H1 (cell line): Measurements from ENCODE around the gene KRTAP29-1. TPM values are rescaled to one million over a fixed set of nuclear protein-coding genes. Genes with fewer than 3 reads are reported as not detected.

Experiments used
- CTCF ChIA-PET: fragments of 300-600 bp; sonication (Branson Sonifier 250); formaldehyde crosslinking; loops from one replicate; lab custom pipeline; 2021; ENCODE audit not compliant: partially characterized antibody; lab: Charles Lee
- POLR2A ChIA-PET: fragments of 300-600 bp; sonication (Branson Sonifier 250); formaldehyde crosslinking; loops from one replicate; lab custom pipeline; 2021; ENCODE audit warnings: inconsistent platforms; ENCODE audit not compliant: partially characterized antibody; lab: Charles Lee
- DNase-seq, 2 experiments: peaks; one replicate each; pipeline versions ENCODE4 v3.0.0 to v3.0.0-alpha.2; 2010 to 2022; ENCODE audit warnings: low spot score in 2 of 2, low read depth in 1 of 2, mixed read lengths in 1 of 2
- FAIRE-seq: peaks from 2 replicates; lab custom pipeline; 2011; peaks lifted over from hg19 to GRCh38; lab: Jason Lieb, UNC
- H2AFZ ChIP-seq: 2 replicates; pipeline ENCODE4 v1.8.1; 2012; ENCODE audit warnings: low read length, inconsistent platforms
- H2AK5ac ChIP-seq: 2 replicates; pipeline ENCODE4 v1.6.1; 2013; ENCODE audit warnings: low read depth, low read length
- H2BK120ac ChIP-seq: replicated peaks from 2 replicates; pipeline ENCODE3; 2013; ENCODE audit warnings: low read depth, low read length, inconsistent platforms
- H2BK12ac ChIP-seq: 2 replicates; pipeline ENCODE4 v1.6.1; 2013; ENCODE audit warnings: low read depth, low read length
- H2BK15ac ChIP-seq: 2 replicates; pipeline ENCODE4 v1.6.1; 2013; ENCODE audit warnings: low read length
- H2BK20ac ChIP-seq: 2 replicates; pipeline ENCODE4 v1.6.1; 2013; ENCODE audit warnings: low read length
- H2BK5ac ChIP-seq: 2 replicates; pipeline ENCODE4 v1.6.1; 2013; ENCODE audit warnings: low read depth, low read length
- H3K14ac ChIP-seq: 2 replicates; pipeline ENCODE4 v1.6.1; 2013; ENCODE audit warnings: inconsistent platforms; ENCODE audit not compliant: insufficient read length
- H3K18ac ChIP-seq: 2 replicates; pipeline ENCODE4 v1.6.1; 2013; ENCODE audit warnings: low read length; ENCODE audit errors: extremely low read depth
- H3K23ac ChIP-seq: 2 replicates; pipeline ENCODE4 v1.6.1; 2013; ENCODE audit warnings: inconsistent platforms; ENCODE audit not compliant: insufficient read length
- H3K23me2 ChIP-seq: 2 replicates; pipeline ENCODE4 v1.6.1; 2013; ENCODE audit warnings: low read depth, low read length
- H3K27ac ChIP-seq: 2 replicates; pipeline ENCODE4 v1.6.1; 2011; ENCODE audit warnings: low read depth, low read length, inconsistent platforms
- H3K27me3 ChIP-seq, 4 experiments: replicated peaks in 1 of 4; 1 replicate in 1 of 4; 2 replicates in 3 of 4; pipeline versions ENCODE4 v1.6.1 to v1.8.1; 2011 to 2013; ENCODE audit warnings: low read length in 3 of 4, mild to moderate bottlenecking in 3 of 4, inconsistent platforms in 2 of 4, mixed read lengths in 2 of 4, moderate library complexity in 1 of 4; ENCODE audit not compliant: control insufficient read depth in 3 of 4, insufficient read depth in 3 of 4; ENCODE audit errors: extremely low read depth in 1 of 4
- H3K36me3 ChIP-seq, 4 experiments: 2 replicates each; pipeline versions ENCODE4 v1.6.1 to v1.8.1; 2011 to 2013; ENCODE audit warnings: mild to moderate bottlenecking in 4 of 4, low read length in 3 of 4, moderate library complexity in 2 of 4, control low read depth in 1 of 4, inconsistent platforms in 1 of 4; ENCODE audit not compliant: insufficient read depth in 4 of 4, control insufficient read depth in 2 of 4
- H3K4ac ChIP-seq: replicated peaks from 2 replicates; pipeline ENCODE3; 2013; ENCODE audit warnings: low read length, low read depth, mixed read lengths, inconsistent platforms; ENCODE audit not compliant: insufficient read length
- H3K4me1 ChIP-seq, 4 experiments: replicated peaks in 1 of 4; 1 replicate in 1 of 4; 2 replicates in 3 of 4; pipeline versions ENCODE4 v1.6.1 to v1.8.1; 2011 to 2013; ENCODE audit warnings: low read length in 3 of 4, inconsistent platforms in 2 of 4, mixed read lengths in 1 of 4; ENCODE audit not compliant: insufficient read depth in 4 of 4, control insufficient read depth in 3 of 4
- H3K4me2 ChIP-seq, 2 experiments: 2 replicates each; pipeline versions ENCODE4 v1.6.1 to v1.8.1; 2011 to 2013; ENCODE audit warnings: low read depth in 2 of 2, low read length in 2 of 2, control low read depth in 1 of 2, inconsistent platforms in 1 of 2, mild to moderate bottlenecking in 1 of 2; ENCODE audit not compliant: insufficient read depth in 1 of 2
- H3K4me3 ChIP-seq, 4 experiments: fragments of 200-600, 300-600 bp in 1 of 4; sonication (generic), shearing (Covaris generic), sonication (Bioruptor Twin) in 1 of 4; 2 replicates each; pipeline versions ENCODE4 v1.5.1 to v1.8.1; 2011 to 2016; ENCODE audit warnings: low read length in 4 of 4, low read depth in 3 of 4, control low read depth in 2 of 4, inconsistent platforms in 2 of 4, mild to moderate bottlenecking in 2 of 4, mixed read lengths in 1 of 4, moderate library complexity in 1 of 4; ENCODE audit not compliant: insufficient read depth in 2 of 4; ENCODE audit errors: extremely low read depth in 1 of 4
- H3K56ac ChIP-seq: replicated peaks from 2 replicates; pipeline ENCODE3; 2013; ENCODE audit warnings: low read depth, mild to moderate bottlenecking, mixed read lengths, low read length, inconsistent platforms; ENCODE audit not compliant: insufficient read length
- H3K79me1 ChIP-seq: 2 replicates; pipeline ENCODE4 v1.6.1; 2013; ENCODE audit warnings: low read depth, low read length, control low read depth
- H3K79me2 ChIP-seq, 2 experiments: 2 replicates each; pipeline versions ENCODE4 v1.6.1 to v1.8.1; 2012 to 2013; ENCODE audit warnings: low read length in 2 of 2, mild to moderate bottlenecking in 2 of 2, inconsistent platforms in 1 of 2; ENCODE audit not compliant: insufficient read depth in 2 of 2, control insufficient read depth in 1 of 2
- H3K9ac ChIP-seq, 4 experiments: replicated peaks in 1 of 4; 1 replicate in 1 of 4; 2 replicates in 3 of 4; pipeline versions ENCODE4 v1.6.1 to v1.8.1; 2011 to 2013; ENCODE audit warnings: low read depth in 3 of 4, low read length in 3 of 4, control low read depth in 2 of 4, mild to moderate bottlenecking in 2 of 4, moderate library complexity in 2 of 4, inconsistent platforms in 1 of 4; ENCODE audit errors: extremely low read depth in 1 of 4
- H3K9me3 ChIP-seq, 2 experiments: 2 replicates each; pipeline versions ENCODE4 v1.6.1 to v1.8.1; 2012 to 2013; ENCODE audit warnings: mild to moderate bottlenecking in 2 of 2, moderate library complexity in 2 of 2, control low read depth in 1 of 2, inconsistent platforms in 1 of 2, low read depth in 1 of 2, low read length in 1 of 2, mixed read lengths in 1 of 2; ENCODE audit not compliant: insufficient read depth in 2 of 2
- H4K20me1 ChIP-seq, 2 experiments: replicated peaks in 1 of 2; 2 replicates each; pipeline versions ENCODE3 to v1.8.1; 2011 to 2013; ENCODE audit warnings: inconsistent platforms in 2 of 2, low read length in 2 of 2, mild to moderate bottlenecking in 1 of 2; ENCODE audit not compliant: insufficient read depth in 2 of 2, control insufficient read depth in 1 of 2
- H4K5ac ChIP-seq: 2 replicates; pipeline ENCODE4 v1.6.1; 2013; ENCODE audit warnings: low read length, low read depth, mixed read lengths, inconsistent platforms; ENCODE audit not compliant: insufficient read length
- H4K8ac ChIP-seq: 2 replicates; pipeline ENCODE4 v1.8.0; 2013; ENCODE audit warnings: mild to moderate bottlenecking, moderate library complexity, low read length, inconsistent platforms; ENCODE audit not compliant: insufficient read depth; ENCODE audit errors: extremely low read depth
- H4K91ac ChIP-seq: replicated peaks from 2 replicates; pipeline ENCODE3; 2013; ENCODE audit warnings: low read length, mixed read lengths, inconsistent platforms; ENCODE audit not compliant: insufficient read length
- CEBPB ChIP-seq: IDR thresholded peaks from 2 replicates; pipeline ENCODE4 v1.6.1; 2012; ENCODE audit warnings: low read depth, low read length
- CREB1 ChIP-seq: IDR thresholded peaks from 2 replicates; pipeline ENCODE4 v1.6.1; 2012; ENCODE audit warnings: inconsistent platforms
- WGBS, 2 experiments: shearing (Covaris generic) in 1 of 2; methylation state at CpG; one replicate each; pipeline versions ENCODE4 v1.1.6 to v1.1.7; 2013 to 2015; ENCODE audit warnings: low lambda C conversion rate in 2 of 2, mixed read lengths in 2 of 2, inconsistent platforms in 1 of 2, low coverage in 1 of 2, missing lambda C conversion rate in 1 of 2; ENCODE audit not compliant: insufficient replicate concordance in 2 of 2, insufficient coverage in 1 of 2, insufficient read length in 1 of 2; ENCODE audit errors: extremely low coverage in 1 of 2, missing lambda C conversion rate in 1 of 2; 5-methylcytosine and 5-hydroxymethylcytosine counted together
- polyA plus RNA-seq, 7 experiments: library from polyadenylated mRNA; depleted of rRNA in 3 of 7; stranded (reverse) in 5 of 7; unstranded in 2 of 7; fragments of >200 nt in 5 of 7; fragments of 200-250 nt in 2 of 7; gene quantifications; 1 replicate in 5 of 7; 2 replicates in 1 of 7; 4 replicates in 1 of 7; pipeline versions ENCODE4 v1.2.1 to v1.2.3, GENCODE V29; 2011 to 2013; ENCODE audit warnings: missing spikeins in 2 of 7, mixed read lengths in 2 of 7
- total RNA-seq: library from RNA; stranded (reverse); fragmentation: NEBNext Ultra II Directional; extraction: Animal tissue kit (Norgen Biotek cat#: 25700); gene quantifications from 2 replicates; pipeline ENCODE4 v1.2.1, GENCODE V29; 2021

KRTAP29-1 gene
- total and polyA plus RNA-seq, 2 of the 8 experiments (the other 6 are each of a cell fraction or from before 2014, with no cell fraction given), result not detected

- Histone ChIP-seq H3K14ac (no peak overlapping the region), H2AK5ac (no peak overlapping the region), H3K4ac (no peak overlapping the region), H2BK12ac (no peak overlapping the region), H3K27me3 (no peaks in the 10 kb centered on the region; a peak in 2 of 7 replicates), H3K79me1 (no peaks in the 10 kb centered on the region), H3K36me3 (no peaks in the 10 kb centered on the region), H3K23ac (no peak overlapping the region), H3K4me2 (no peak overlapping the region), H4K91ac (no peak overlapping the region), H3K27ac (no peak overlapping the region), H3K9ac (no peak overlapping the region), H4K8ac (no peak overlapping the region), H2BK5ac (no peak overlapping the region), H3K18ac (no peak overlapping the region), H3K4me3 (no peak overlapping the region), H3K56ac (no peak overlapping the region), H3K4me1 (no peaks in the 10 kb centered on the region; a peak in 2 of 7 replicates), H2BK15ac (no peak overlapping the region), H3K79me2 (no peaks in the 10 kb centered on the region), H4K20me1 (no peaks in the 10 kb centered on the region), H3K9me3 (no peaks in the 10 kb centered on the region), H2AFZ (no peak overlapping the region), H4K5ac (no peak overlapping the region), H3K23me2 (no peaks in the 10 kb centered on the region; the same call in 1 of the 2 replicates), H2BK120ac (no peak overlapping the region), H2BK20ac (no peak overlapping the region)
- 85% methylated on average over 12 of the region's 12 CpGs; no CpG with 5 or more reads in 1 of the 2 experiments for whole genome bisulfite sequencing, 2 experiments
- FAIRE-seq (no peak), DNase-seq (no peak)
- ChIA-PET POLR2A (no interaction called here), CTCF (interaction anchor here (1.3 kb wide), 1 partner anchor 18 kb away, joined by 4 read pairs; no protein-coding TSS in a partner anchor)
- TF ChIP-seq CEBPB (no peak), CREB1 (no peak)
Observed at GRCh38 chr17:41304091-41304490, 1.4 kb upstream of the KRTAP29-1 start.
